Measurements from ENCODE around the gene MAP4K4. TPM values are rescaled to one million over a fixed set of nuclear protein-coding genes. Genes with fewer than 3 reads are reported as not detected.

Gene MAP4K4
- total and polyA plus RNA-seq, 2 of the 13 experiments (the other 11 are each of a cell fraction or from before 2014, with no cell fraction given): 105 to 264 TPM

GRCh38 chr2:101733257-101733993 lies 35.9 kb downstream of the MAP4K4 start (continued):
- TF ChIP-seq MBNL3 (CRISPR knock-in tag; conservative IDR thresholded peaks at IDR 0.05): no peak
- no peak for TF ChIP-seq ZNF234 (CRISPR knock-in tag; conservative IDR thresholded peaks at IDR 0.05)
- 0 out of 4 replicates have a peak, but pooled peaks of 1 of the 2 experiments have one; percentile 20 for TF ChIP-seq HMGXB4 (CRISPR knock-in tag; IDR thresholded peaks at IDR 0.05; ENCODE audit: borderline replicate concordance in 1 of 2, low read depth in 1 of 2)
- no peak; a peak in 1 of 4 replicates for TF ChIP-seq ATF4 (CRISPR knock-in tag; IDR thresholded peaks at IDR 0.05)
- TF ChIP-seq FOXJ3 (CRISPR knock-in tag; IDR thresholded peaks at IDR 0.05; ENCODE audit: borderline replicate concordance): peak; percentile 74
- no peak for TF ChIP-seq GLMP (CRISPR knock-in tag; IDR thresholded peaks at IDR 0.05; ENCODE audit: borderline replicate concordance)
- 0 out of 2 replicates have a peak, but pooled peaks have one; percentile 57 for TF ChIP-seq AHR (CRISPR knock-in tag; IDR thresholded peaks at IDR 0.05)
- no peak for TF ChIP-seq ZNF34 (CRISPR knock-in tag; IDR thresholded peaks at IDR 0.05; ENCODE audit: borderline replicate concordance)
- TF ChIP-seq TOE1 (CRISPR knock-in tag; IDR thresholded peaks at IDR 0.05): no peak
- peak; percentile 75 for TF ChIP-seq GATAD2A (CRISPR knock-in tag; IDR thresholded peaks at IDR 0.05)
- TF ChIP-seq ZBTB10 (CRISPR knock-in tag; IDR thresholded peaks at IDR 0.05; ENCODE audit: borderline replicate concordance): no peak; the same call in 1 of the 2 replicates
- TF ChIP-seq ZUFSP (CRISPR knock-in tag; IDR thresholded peaks at IDR 0.05; ENCODE audit: borderline replicate concordance): no peak
- TF ChIP-seq ZNF800 (CRISPR knock-in tag; IDR thresholded peaks at IDR 0.05): no peak
- no peak for TF ChIP-seq MTA3 (CRISPR knock-in tag; IDR thresholded peaks at IDR 0.05)
- TF ChIP-seq ZFAT (CRISPR knock-in tag; conservative IDR thresholded peaks at IDR 0.05): no peak
- no peak for TF ChIP-seq RFXAP (CRISPR knock-in tag; IDR thresholded peaks at IDR 0.05; ENCODE audit: borderline replicate concordance)
- TF ChIP-seq ZBTB7B (CRISPR knock-in tag; IDR thresholded peaks at IDR 0.05): no peak
- no peak for TF ChIP-seq MAF1 (CRISPR knock-in tag; IDR thresholded peaks at IDR 0.05; ENCODE audit: borderline replicate concordance)
